Breast epithelium (tissue), 4 donors: ENCODE measurements around the gene ADORA3. TPM values are rescaled to one million over a fixed set of nuclear protein-coding genes. Genes with fewer than 3 reads are reported as not detected.

Experiments used
- DNase-seq, 2 donors: peaks; one replicate each; pipeline ENCODE4 v3.0.0-alpha.2; 2019; ENCODE audit warnings: low spot score in 2 of 2
- H3K27ac ChIP-seq, 2 donors: fragments of 200-600 bp; sonication (generic) in 1 of 2; one replicate each; pipeline ENCODE4 v1.5.1; 2016 to 2019; ENCODE audit warnings: mild to moderate bottlenecking in 1 of 2
- H3K27me3 ChIP-seq, 2 donors: fragments of 200-600 bp; sonication (generic) in 1 of 2; one replicate each; pipeline versions ENCODE4 v1.5.1 to v1.6.0; 2017 to 2019; ENCODE audit warnings: control low read depth in 1 of 2, mild to moderate bottlenecking in 1 of 2
- H3K36me3 ChIP-seq: fragments of 200-600 bp; one replicate; pipeline ENCODE4 v1.5.1; 2019
- H3K4me1 ChIP-seq, 2 donors: fragments of 200-600 bp; sonication (generic); one replicate each; pipeline ENCODE4 v1.5.1; 2016 to 2019; ENCODE audit warnings: control low read depth in 1 of 2
- H3K4me3 ChIP-seq, 3 donors: fragments of 200-600 bp; sonication (generic); 1 replicate in 2 of 3; 2 replicates in 1 of 3; pipeline ENCODE4 v1.5.1; 2016 to 2019; ENCODE audit warnings: mild to moderate bottlenecking in 3 of 3, moderate library complexity in 2 of 3
- H3K9me3 ChIP-seq, 2 donors: fragments of 200-600 bp; sonication (generic) in 1 of 2; one replicate each; pipeline ENCODE4 v1.5.1; 2016 to 2019; ENCODE audit warnings: control low read depth in 1 of 2
- POLR2A ChIP-seq: fragments of 450-650 bp; IDR thresholded peaks from one replicate; pipeline ENCODE4 v1.6.1; 2016; ENCODE audit warnings: antibody characterized with exemption, mild to moderate bottlenecking, moderate library complexity
- POLR2AphosphoS5 ChIP-seq, 3 donors: sonication (generic); formaldehyde crosslinking; IDR thresholded peaks; one replicate each; pipeline ENCODE4 v1.6.1; 2017; ENCODE audit warnings: antibody characterized with exemption in 3 of 3
- intact Hi-C: fragments of 100-400 bp; cut with DNase I; formaldehyde crosslinking; loops from one replicate; pipeline ENCODE4 v1.15.1; 2023; ENCODE audit warnings: low total_unique reads
- total RNA-seq, 3 donors: library from RNA; depleted of rRNA; stranded (reverse); fragments of >200 nt; gene quantifications; one replicate each; pipeline ENCODE4 v1.1.0, GENCODE V29; 2016
- TF ChIP-seq, protein P1 (sequence below), 3 donors: fragments of 450-650 bp; IDR thresholded peaks; one replicate each; pipeline ENCODE4 v1.5.1; 2016 to 2017; ENCODE audit warnings: antibody characterized with exemption in 3 of 3, mild to moderate bottlenecking in 3 of 3, moderate library complexity in 3 of 3

ADORA3 gene
- total RNA-seq, 3 donors from 2014 or later: 9.5 to 13.8 (median 13.2) TPM

DNA sequence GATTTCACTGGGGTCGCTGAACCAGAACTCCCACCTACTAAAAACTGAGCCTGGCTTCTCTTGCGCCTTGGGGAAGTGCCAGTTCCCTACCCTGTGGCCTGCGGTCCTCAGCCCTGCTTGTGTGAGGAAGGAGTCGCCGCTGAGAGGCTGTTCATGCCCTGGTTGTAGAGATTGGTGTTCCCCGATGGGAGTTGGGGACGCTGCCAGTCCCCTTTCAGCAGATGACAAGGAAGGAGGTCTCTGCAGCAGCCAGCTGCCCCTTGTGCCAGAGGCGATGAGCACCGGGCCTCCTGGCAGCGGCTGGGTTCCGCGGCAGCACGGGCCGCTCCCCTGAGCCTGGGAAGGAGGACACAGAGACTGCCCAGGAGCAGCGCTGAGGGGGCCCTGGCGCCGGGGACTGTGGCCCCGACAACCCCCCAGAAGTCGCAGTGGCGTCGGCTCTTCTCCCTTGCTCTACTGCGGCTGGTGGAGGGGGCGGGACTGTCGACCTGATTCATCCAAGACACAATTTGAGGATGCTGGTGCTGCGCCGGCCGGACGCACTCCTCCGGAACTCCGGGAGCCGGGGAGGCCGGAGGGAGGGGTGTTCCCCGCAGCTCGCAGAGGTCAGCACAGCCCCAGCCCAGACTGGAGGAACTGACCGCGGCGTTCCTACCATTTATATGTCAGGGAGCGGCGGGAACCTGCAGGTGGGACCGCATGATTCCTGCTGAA, 12.0 kb upstream of the ADORA3 start:
- TF ChIP-seq, protein P1, sequence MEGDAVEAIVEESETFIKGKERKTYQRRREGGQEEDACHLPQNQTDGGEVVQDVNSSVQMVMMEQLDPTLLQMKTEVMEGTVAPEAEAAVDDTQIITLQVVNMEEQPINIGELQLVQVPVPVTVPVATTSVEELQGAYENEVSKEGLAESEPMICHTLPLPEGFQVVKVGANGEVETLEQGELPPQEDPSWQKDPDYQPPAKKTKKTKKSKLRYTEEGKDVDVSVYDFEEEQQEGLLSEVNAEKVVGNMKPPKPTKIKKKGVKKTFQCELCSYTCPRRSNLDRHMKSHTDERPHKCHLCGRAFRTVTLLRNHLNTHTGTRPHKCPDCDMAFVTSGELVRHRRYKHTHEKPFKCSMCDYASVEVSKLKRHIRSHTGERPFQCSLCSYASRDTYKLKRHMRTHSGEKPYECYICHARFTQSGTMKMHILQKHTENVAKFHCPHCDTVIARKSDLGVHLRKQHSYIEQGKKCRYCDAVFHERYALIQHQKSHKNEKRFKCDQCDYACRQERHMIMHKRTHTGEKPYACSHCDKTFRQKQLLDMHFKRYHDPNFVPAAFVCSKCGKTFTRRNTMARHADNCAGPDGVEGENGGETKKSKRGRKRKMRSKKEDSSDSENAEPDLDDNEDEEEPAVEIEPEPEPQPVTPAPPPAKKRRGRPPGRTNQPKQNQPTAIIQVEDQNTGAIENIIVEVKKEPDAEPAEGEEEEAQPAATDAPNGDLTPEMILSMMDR (IDR thresholded peaks at IDR 0.05): no peak
- TF ChIP-seq POLR2A (no peak), POLR2AphosphoS5 (IDR thresholded peaks at IDR 0.05) (no peak)
- DNase-seq: no peak
- Histone ChIP-seq H3K36me3 (no peaks in the 10 kb centered on the region), H3K4me3 (peak overlapping the region; percentile 33 to 63 (median 37)), H3K9me3 (no peaks in the 10 kb centered on the region), H3K4me1 (peaks cover 0 to 6% of the 10 kb centered on the region in 2 donors), H3K27ac (peak overlapping the region; percentile 41 to 80), H3K27me3 (no peaks in the 10 kb centered on the region)
- intact Hi-C loops: loop anchor here (5.0 kb wide), 1 partner anchor 242 kb away; the partner anchor contains the start of gene DDX20

DNA sequence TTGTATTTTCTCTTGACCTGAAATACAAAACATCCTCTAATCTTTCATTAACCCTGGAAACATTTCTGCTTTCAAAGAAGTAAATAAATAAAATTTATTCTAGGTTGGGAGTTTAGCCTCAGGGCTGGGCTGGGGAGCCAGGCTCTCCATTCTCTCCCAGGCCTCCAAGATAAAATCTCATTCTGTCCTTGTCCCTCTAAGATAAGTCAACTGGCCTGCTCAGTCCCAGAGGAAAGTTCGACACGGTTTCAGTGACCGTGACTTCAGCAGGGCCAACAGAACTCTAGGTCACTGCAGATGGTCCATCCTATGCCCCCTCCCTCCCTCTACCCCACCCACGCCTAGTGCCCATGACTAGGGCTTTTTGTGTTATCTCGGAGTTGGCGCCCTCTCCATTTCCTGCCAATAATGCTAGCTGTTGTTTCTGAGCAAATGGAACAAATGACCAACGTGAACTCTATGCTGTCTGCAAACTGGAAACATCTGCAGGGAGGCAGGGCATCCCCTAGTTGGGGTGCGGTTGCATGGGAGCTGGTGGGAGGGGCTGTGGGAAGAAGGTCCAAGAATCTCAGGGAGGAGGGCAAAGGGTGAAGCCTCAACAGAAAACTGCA, 10.1 kb upstream of the ADORA3 start:
- intact Hi-C loops: no loop called here
- Histone ChIP-seq H3K36me3 (no peaks in the 10 kb centered on the region), H3K27me3 (no peaks in the 10 kb centered on the region), H3K4me3 (no peak overlapping the region), H3K27ac (no peak overlapping the region), H3K9me3 (no peaks in the 10 kb centered on the region), H3K4me1 (peaks cover 0 to 6% of the 10 kb centered on the region in 2 donors)
- no peak for DNase-seq
- TF ChIP-seq POLR2A: no peak
- TF ChIP-seq, protein P1 (IDR thresholded peaks at IDR 0.05): no peak
- peak in 2 of 3 donors; percentile 41 to 51 for TF ChIP-seq POLR2AphosphoS5 (IDR thresholded peaks at IDR 0.05)

- no peaks in the 10 kb centered on the region for H3K36me3 ChIP-seq
- H3K27me3 ChIP-seq: no peaks in the 10 kb centered on the region
- peaks cover 0 to 6% of the 10 kb centered on the region in 2 donors for H3K4me1 ChIP-seq
- no peak overlapping the region for H3K27ac ChIP-seq
- intact Hi-C loops: no loop called here
- no peak overlapping the region for H3K4me3 ChIP-seq
- no peaks in the 10 kb centered on the region for H3K9me3 ChIP-seq
- TF ChIP-seq POLR2A (no peak), POLR2AphosphoS5 (IDR thresholded peaks at IDR 0.05) (no peak)
- TF ChIP-seq, protein P1 (IDR thresholded peaks at IDR 0.05): no peak
- DNase-seq: no peak
These were observed 9.5 kb upstream of the ADORA3 start for GRCh38 chr1:111512931-111513330.

DNA sequence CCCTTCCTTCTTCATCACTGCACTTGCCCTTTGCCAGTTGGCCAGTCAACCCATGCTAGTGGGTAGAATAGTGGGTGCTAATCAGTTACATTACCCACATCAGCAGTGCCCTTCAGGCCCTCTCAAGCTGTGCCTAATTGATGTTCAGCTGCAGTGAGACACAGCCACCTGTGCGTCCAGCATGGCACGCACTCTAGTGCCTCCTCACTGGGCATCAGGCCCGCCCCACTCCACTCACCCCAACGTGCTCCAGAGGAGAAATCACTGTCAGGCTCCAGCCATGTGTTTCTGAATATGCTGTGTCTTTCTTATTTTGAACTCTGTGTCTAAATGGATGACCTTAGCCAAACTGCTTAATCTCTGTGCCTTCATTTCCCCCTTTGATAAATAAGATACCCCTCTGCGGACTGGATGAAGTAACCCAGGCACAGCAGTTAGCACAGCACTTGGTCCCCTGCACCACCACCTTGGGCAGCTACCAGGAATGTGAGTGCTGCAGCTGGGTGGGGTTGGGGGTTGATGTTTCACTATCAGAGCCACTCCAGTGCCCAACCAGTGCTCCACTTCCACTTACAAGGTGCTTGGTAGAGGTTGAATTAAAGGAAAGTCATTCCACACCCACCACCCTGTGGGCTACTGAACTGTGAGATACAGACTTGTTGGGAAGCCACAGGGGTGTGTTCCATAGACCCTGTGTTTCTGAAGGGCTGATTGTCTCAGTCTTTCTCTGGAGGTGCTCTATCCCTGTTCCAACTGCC, 8.9 kb upstream of the ADORA3 start:
- no peaks in the 10 kb centered on the region for H3K36me3 ChIP-seq
- H3K27ac ChIP-seq: no peak overlapping the region
- no peaks in the 10 kb centered on the region for H3K9me3 ChIP-seq
- TF ChIP-seq POLR2AphosphoS5 (IDR thresholded peaks at IDR 0.05): no peak
- TF ChIP-seq, protein P1 (IDR thresholded peaks at IDR 0.05): no peak
- no peak for TF ChIP-seq POLR2A
- no peaks in the 10 kb centered on the region for H3K27me3 ChIP-seq
- H3K4me3 ChIP-seq: no peak overlapping the region
- H3K4me1 ChIP-seq: peaks cover 3 to 6% of the 10 kb centered on the region in 2 donors
- intact Hi-C loops: no loop called here
- DNase-seq: no peak
